ENCODE measurements around the gene CHST4.

DNA sequence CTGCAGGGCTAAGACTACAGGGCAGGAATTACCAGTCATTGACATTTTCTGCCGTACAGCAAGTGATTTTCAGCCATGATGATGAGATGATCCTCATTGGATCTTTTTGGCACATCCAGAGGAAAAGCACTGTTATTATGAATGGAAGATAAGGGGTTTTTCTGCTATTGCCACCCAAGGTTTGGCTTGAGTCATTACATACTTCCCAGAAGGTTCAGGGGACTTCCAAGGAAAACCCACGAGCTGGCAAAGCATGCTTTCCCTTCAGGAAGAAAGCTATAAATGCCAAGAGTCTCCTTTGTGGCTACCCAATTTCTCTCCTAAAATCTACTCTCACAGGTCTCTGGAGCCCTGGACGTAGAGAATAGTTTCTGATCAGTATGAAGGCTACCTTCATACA, 6.1 kb downstream of the CHST4 start:
- TF ChIP-seq EZH2phosphoT487 (IDR thresholded peaks at IDR 0.05; ENCODE audit: borderline replicate concordance, low read length): no peak
- TF ChIP-seq, protein P1, sequence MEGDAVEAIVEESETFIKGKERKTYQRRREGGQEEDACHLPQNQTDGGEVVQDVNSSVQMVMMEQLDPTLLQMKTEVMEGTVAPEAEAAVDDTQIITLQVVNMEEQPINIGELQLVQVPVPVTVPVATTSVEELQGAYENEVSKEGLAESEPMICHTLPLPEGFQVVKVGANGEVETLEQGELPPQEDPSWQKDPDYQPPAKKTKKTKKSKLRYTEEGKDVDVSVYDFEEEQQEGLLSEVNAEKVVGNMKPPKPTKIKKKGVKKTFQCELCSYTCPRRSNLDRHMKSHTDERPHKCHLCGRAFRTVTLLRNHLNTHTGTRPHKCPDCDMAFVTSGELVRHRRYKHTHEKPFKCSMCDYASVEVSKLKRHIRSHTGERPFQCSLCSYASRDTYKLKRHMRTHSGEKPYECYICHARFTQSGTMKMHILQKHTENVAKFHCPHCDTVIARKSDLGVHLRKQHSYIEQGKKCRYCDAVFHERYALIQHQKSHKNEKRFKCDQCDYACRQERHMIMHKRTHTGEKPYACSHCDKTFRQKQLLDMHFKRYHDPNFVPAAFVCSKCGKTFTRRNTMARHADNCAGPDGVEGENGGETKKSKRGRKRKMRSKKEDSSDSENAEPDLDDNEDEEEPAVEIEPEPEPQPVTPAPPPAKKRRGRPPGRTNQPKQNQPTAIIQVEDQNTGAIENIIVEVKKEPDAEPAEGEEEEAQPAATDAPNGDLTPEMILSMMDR (IDR thresholded peaks at IDR 0.05; ENCODE audit: low read depth, low read length, poor library complexity, severe bottlenecking): no peak
